ENCODE measurements around the gene NRTN. TPM values are rescaled to one million over a fixed set of nuclear protein-coding genes. Genes with fewer than 3 reads are reported as not detected.
"Not testable (repeated sequence)": the region's sequence is repeated elsewhere in the genome, so short reads cannot be mapped to it uniquely, and the experiment has no call there.

The NRTN gene
- total and polyA plus RNA-seq, 2 of the 13 experiments (the other 11 are each of a cell fraction or from before 2014, with no cell fraction given) = 4.1 to 5.3 TPM

- TF ChIP-seq, protein P1, sequence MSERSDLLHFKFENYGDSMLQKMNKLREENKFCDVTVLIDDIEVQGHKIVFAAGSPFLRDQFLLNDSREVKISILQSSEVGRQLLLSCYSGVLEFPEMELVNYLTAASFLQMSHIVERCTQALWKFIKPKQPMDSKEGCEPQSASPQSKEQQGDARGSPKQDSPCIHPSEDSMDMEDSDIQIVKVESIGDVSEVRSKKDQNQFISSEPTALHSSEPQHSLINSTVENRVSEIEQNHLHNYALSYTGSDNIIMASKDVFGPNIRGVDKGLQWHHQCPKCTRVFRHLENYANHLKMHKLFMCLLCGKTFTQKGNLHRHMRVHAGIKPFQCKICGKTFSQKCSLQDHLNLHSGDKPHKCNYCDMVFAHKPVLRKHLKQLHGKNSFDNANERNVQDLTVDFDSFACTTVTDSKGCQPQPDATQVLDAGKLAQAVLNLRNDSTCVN (CRISPR knock-in tag; IDR thresholded peaks at IDR 0.05; ENCODE audit: borderline replicate concordance) = no peak
- TF ChIP-seq TCF7L2 (IDR thresholded peaks at IDR 0.05; ENCODE audit: low read depth, low read length) = no peak
- TF ChIP-seq FOSL2 (CRISPR knock-in tag; IDR thresholded peaks at IDR 0.05) = peak; percentile 70
- no peak for TF ChIP-seq JARID2 (CRISPR knock-in tag; IDR thresholded peaks at IDR 0.05; ENCODE audit: insufficient replicate concordance)
- no peak for TF ChIP-seq ZNF607 (CRISPR knock-in tag; IDR thresholded peaks at IDR 0.05; ENCODE audit: borderline replicate concordance)
- TF ChIP-seq ZNF362 (CRISPR knock-in tag; IDR thresholded peaks at IDR 0.05; ENCODE audit: borderline replicate concordance) = no peak
- TF ChIP-seq, protein P2, sequence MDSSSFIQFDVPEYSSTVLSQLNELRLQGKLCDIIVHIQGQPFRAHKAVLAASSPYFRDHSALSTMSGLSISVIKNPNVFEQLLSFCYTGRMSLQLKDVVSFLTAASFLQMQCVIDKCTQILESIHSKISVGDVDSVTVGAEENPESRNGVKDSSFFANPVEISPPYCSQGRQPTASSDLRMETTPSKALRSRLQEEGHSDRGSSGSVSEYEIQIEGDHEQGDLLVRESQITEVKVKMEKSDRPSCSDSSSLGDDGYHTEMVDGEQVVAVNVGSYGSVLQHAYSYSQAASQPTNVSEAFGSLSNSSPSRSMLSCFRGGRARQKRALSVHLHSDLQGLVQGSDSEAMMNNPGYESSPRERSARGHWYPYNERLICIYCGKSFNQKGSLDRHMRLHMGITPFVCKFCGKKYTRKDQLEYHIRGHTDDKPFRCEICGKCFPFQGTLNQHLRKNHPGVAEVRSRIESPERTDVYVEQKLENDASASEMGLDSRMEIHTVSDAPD (CRISPR knock-in tag; IDR thresholded peaks at IDR 0.05) = no peak
- TF ChIP-seq, protein P3, sequence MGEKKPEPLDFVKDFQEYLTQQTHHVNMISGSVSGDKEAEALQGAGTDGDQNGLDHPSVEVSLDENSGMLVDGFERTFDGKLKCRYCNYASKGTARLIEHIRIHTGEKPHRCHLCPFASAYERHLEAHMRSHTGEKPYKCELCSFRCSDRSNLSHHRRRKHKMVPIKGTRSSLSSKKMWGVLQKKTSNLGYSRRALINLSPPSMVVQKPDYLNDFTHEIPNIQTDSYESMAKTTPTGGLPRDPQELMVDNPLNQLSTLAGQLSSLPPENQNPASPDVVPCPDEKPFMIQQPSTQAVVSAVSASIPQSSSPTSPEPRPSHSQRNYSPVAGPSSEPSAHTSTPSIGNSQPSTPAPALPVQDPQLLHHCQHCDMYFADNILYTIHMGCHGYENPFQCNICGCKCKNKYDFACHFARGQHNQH (CRISPR knock-in tag; IDR thresholded peaks at IDR 0.05) = no peak
- peak; percentile 92 for TF ChIP-seq ZNF629 (CRISPR knock-in tag; conservative IDR thresholded peaks at IDR 0.05)
- no peak for TF ChIP-seq POLR2AphosphoS2 (IDR thresholded peaks at IDR 0.05; ENCODE audit: low read depth, low read length)
- TF ChIP-seq SAFB2 (CRISPR knock-in tag; IDR thresholded peaks at IDR 0.05; ENCODE audit: borderline replicate concordance, low read depth) = no peak
- TF ChIP-seq HOXA3 (CRISPR knock-in tag; IDR thresholded peaks at IDR 0.05) = no peak
- no peak for TF ChIP-seq ZNF468 (CRISPR knock-in tag; IDR thresholded peaks at IDR 0.05)
- no peak for TF ChIP-seq KMT2A (CRISPR knock-in tag; IDR thresholded peaks at IDR 0.05)
- TF ChIP-seq NKX3-1 (CRISPR knock-in tag; IDR thresholded peaks at IDR 0.05) = no peak
- TF ChIP-seq, protein P4, sequence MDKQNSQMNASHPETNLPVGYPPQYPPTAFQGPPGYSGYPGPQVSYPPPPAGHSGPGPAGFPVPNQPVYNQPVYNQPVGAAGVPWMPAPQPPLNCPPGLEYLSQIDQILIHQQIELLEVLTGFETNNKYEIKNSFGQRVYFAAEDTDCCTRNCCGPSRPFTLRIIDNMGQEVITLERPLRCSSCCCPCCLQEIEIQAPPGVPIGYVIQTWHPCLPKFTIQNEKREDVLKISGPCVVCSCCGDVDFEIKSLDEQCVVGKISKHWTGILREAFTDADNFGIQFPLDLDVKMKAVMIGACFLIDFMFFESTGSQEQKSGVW (CRISPR knock-in tag; IDR thresholded peaks at IDR 0.05; ENCODE audit: borderline replicate concordance) = no peak
These were observed 39.9 kb downstream of the NRTN start (continued) for GRCh38 chr19:5844456-5845433.

- BruUV-seq (replicated peaks); H3K27me3 ChIP-seq (ENCODE audit: control insufficient read depth in 1 of 2, insufficient read depth in 2 of 2, low read length in 2 of 2); intact Hi-C loops (cut with micrococcal nuclease; ENCODE audit: unreplicated experiment); ATAC-seq; H3K9ac ChIP-seq (ENCODE audit: insufficient read depth, low read depth, low read length); H3K36me3 ChIP-seq (replicated peaks in 1 of 2; ENCODE audit: control insufficient read depth in 1 of 2, insufficient read depth in 2 of 2, low read length in 2 of 2); in situ Hi-C loops (cut with HindIII; ENCODE audit: extremely low pct_ligation_motif_present, low pct_unique_long_range_greater_than_20kb); CTCF ChIA-PET (ENCODE audit: low intra/inter-chr PET ratio, low total read pairs); H4K20me1 ChIP-seq (ENCODE audit: insufficient read depth, low read length); H3K4me2 ChIP-seq (ENCODE audit: low read depth, low read length); H3K9me3 ChIP-seq (ENCODE audit: low read length); H3K4me3 ChIP-seq (replicated peaks in 1 of 3; ENCODE audit: insufficient read depth in 1 of 3, low read depth in 2 of 3, low read length in 3 of 3); POLR2A ChIA-PET; H3K27ac ChIP-seq (ENCODE audit: extremely low read length, insufficient read depth, low read length); DNase-seq (ENCODE audit: low spot score); H3K79me2 ChIP-seq (ENCODE audit: insufficient read depth, low read length); H2AFZ ChIP-seq (ENCODE audit: low read length); FAIRE-seq: not testable (repeated sequence)
- WGBS (ENCODE audit: low lambda C conversion rate) = 63% methylated on average over 10 of the region's 10 CpGs
- peaks cover 33% of the 10 kb centered on the region for H3K4me1 ChIP-seq (ENCODE audit: insufficient read depth, low read length)
These were observed 43.0 kb downstream of the NRTN start for GRCh38 chr19:5847846-5848245.
